Keratinocyte (primary cell): Measurements from ENCODE around the gene CTNNA2. TPM values are rescaled to one million over a fixed set of nuclear protein-coding genes. Genes with fewer than 3 reads are reported as not detected.

Experiments
- DNase-seq: peaks from one replicate; pipeline ENCODE4 v3.0.0-alpha.2; 2011; ENCODE audit warnings: low read depth, missing footprints, low spot score
- FAIRE-seq: peaks from 2 replicates; lab custom pipeline; 2011; peaks lifted over from hg19 to GRCh38; lab: Jason Lieb, UNC
- H2AFZ ChIP-seq: 2 replicates; pipeline ENCODE4 v1.6.0; 2012; ENCODE audit warnings: low read length, control low read depth, inconsistent platforms; ENCODE audit not compliant: control insufficient read depth
- H3K27ac ChIP-seq: 2 replicates; pipeline ENCODE4 v1.5.1; 2011; ENCODE audit warnings: low read length; ENCODE audit not compliant: control insufficient read depth, insufficient read depth
- H3K27me3 ChIP-seq: 3 replicates; pipeline ENCODE4 v1.6.0; 2011; ENCODE audit warnings: low read length; ENCODE audit not compliant: control insufficient read depth, insufficient read depth; ENCODE audit errors: extremely low read depth
- H3K36me3 ChIP-seq, 2 experiments: 2 replicates in 1 of 2; 3 replicates in 1 of 2; pipeline ENCODE4 v1.5.1; 2011; ENCODE audit warnings: low read length in 2 of 2, mild to moderate bottlenecking in 1 of 2; ENCODE audit not compliant: control insufficient read depth in 2 of 2, insufficient read depth in 2 of 2; ENCODE audit errors: extremely low read depth in 1 of 2
- H3K4me1 ChIP-seq: 3 replicates; pipeline ENCODE4 v1.5.1; 2011; ENCODE audit warnings: low read length; ENCODE audit not compliant: control insufficient read depth, insufficient read depth; ENCODE audit errors: extremely low read depth
- H3K4me2 ChIP-seq: 3 replicates; pipeline ENCODE4 v1.6.0; 2011; ENCODE audit warnings: low read depth, low read length; ENCODE audit not compliant: control insufficient read depth, insufficient read depth; ENCODE audit errors: extremely low read depth
- H3K4me3 ChIP-seq, 3 experiments: fragments of 200-600 bp in 1 of 3; sonication (generic) in 1 of 3; 2 replicates in 2 of 3; 3 replicates in 1 of 3; pipeline ENCODE4 v1.5.1; 2011 to 2016; ENCODE audit warnings: low read length in 3 of 3, mild to moderate bottlenecking in 3 of 3, control low read depth in 2 of 3, inconsistent platforms in 1 of 3, low read depth in 1 of 3, mixed read lengths in 1 of 3, mixed run types in 1 of 3, moderate library complexity in 1 of 3; ENCODE audit not compliant: control insufficient read depth in 2 of 3, insufficient read depth in 2 of 3; ENCODE audit errors: extremely low read depth in 1 of 3
- H3K79me2 ChIP-seq: 2 replicates; pipeline ENCODE4 v1.6.0; 2012; ENCODE audit warnings: low read length; ENCODE audit not compliant: control insufficient read depth, insufficient read depth
- H3K9ac ChIP-seq: 3 replicates; pipeline ENCODE4 v1.6.0; 2011; ENCODE audit warnings: low read length; ENCODE audit not compliant: control insufficient read depth, insufficient read depth; ENCODE audit errors: extremely low read depth
- H3K9me1 ChIP-seq: 3 replicates; pipeline ENCODE4 v1.6.0; 2011; ENCODE audit warnings: low read length; ENCODE audit not compliant: control insufficient read depth, insufficient read depth; ENCODE audit errors: extremely low read depth
- H3K9me3 ChIP-seq: 2 replicates; pipeline ENCODE4 v1.5.1; 2012; ENCODE audit warnings: low read depth, low read length; ENCODE audit not compliant: control insufficient read depth
- H4K20me1 ChIP-seq: 3 replicates; pipeline ENCODE4 v1.6.0; 2011; ENCODE audit warnings: low read length; ENCODE audit not compliant: control insufficient read depth, insufficient read depth; ENCODE audit errors: extremely low read depth
- EZH2 ChIP-seq: IDR thresholded peaks from one replicate; pipeline ENCODE4 v1.6.1; 2012; ENCODE audit warnings: inconsistent platforms, mild to moderate bottlenecking, low read length, moderate library complexity
- dilution Hi-C: fragments of 300-500 bp; cut with MboI; formaldehyde crosslinking; loops from one replicate; pipeline ENCODE4 v1.7.0; 2020; ENCODE audit warnings: low sequenced_read_pairs; ENCODE audit not compliant: extremely low pct_ligation_motif_present
- polyA plus RNA-seq, 5 experiments: library from polyadenylated mRNA; depleted of rRNA in 3 of 5; stranded (reverse) in 3 of 5; stranded (forward) in 1 of 5; unstranded in 1 of 5; fragments of >200 nt; gene quantifications; 1 replicate in 1 of 5; 2 replicates in 3 of 5; 3 replicates in 1 of 5; pipeline versions ENCODE4 v1.2.1 to v1.2.3, GENCODE V29; 2011 to 2012; ENCODE audit warnings: missing spikeins in 2 of 5, low read depth in 1 of 5, low replicate concordance in 1 of 5
- TF ChIP-seq, protein P1 (sequence below), 3 experiments: IDR thresholded peaks in 1 of 3; conservative IDR thresholded peaks in 1 of 3; optimal IDR thresholded peaks in 1 of 3; 2 replicates in 2 of 3; 3 replicates in 1 of 3; pipeline versions ENCODE3 to v1.5.1; 2011; ENCODE audit warnings: low read length in 3 of 3, mild to moderate bottlenecking in 3 of 3, moderate library complexity in 2 of 3, control low read depth in 1 of 3, inconsistent platforms in 1 of 3; ENCODE audit not compliant: insufficient read depth in 2 of 3; ENCODE audit errors: extremely low read depth in 1 of 3

The CTNNA2 gene
- polyA plus RNA-seq, 1 donor (not counting 4 experiments of a cell fraction or from before 2014, with no cell fraction given): not detected

DNA sequence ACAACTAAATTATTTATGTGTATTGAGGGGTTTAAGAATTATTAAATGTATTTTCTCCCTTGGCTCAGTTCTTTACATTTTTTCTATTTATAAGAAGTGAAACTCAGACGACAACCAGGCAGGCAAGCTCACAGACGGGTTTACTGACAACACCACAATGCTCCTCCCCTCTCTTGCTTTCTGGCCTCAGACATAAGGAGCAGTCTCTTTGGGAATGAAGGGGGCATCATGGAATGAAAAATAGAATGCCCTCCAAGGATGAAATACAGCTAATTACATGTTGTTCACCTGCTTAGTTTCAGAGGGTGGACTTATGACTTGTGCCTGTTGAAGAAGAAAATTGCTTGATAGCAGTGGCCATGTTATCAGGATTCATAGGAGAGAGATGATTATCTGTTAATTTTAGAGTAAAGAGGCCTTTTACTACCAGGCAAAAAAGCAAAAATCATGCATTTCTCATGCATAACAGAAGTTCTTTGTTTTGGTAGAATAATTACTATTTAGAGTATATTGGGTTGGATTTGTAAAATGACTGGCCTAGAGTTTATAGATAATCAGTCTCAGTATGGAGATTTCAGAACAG, 963.8 kb downstream of the CTNNA2 start:
- no peak for TF ChIP-seq EZH2
- TF ChIP-seq, protein P1, sequence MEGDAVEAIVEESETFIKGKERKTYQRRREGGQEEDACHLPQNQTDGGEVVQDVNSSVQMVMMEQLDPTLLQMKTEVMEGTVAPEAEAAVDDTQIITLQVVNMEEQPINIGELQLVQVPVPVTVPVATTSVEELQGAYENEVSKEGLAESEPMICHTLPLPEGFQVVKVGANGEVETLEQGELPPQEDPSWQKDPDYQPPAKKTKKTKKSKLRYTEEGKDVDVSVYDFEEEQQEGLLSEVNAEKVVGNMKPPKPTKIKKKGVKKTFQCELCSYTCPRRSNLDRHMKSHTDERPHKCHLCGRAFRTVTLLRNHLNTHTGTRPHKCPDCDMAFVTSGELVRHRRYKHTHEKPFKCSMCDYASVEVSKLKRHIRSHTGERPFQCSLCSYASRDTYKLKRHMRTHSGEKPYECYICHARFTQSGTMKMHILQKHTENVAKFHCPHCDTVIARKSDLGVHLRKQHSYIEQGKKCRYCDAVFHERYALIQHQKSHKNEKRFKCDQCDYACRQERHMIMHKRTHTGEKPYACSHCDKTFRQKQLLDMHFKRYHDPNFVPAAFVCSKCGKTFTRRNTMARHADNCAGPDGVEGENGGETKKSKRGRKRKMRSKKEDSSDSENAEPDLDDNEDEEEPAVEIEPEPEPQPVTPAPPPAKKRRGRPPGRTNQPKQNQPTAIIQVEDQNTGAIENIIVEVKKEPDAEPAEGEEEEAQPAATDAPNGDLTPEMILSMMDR (optimal IDR thresholded peaks at IDR 0.05 in 1 of 3, IDR thresholded peaks at IDR 0.05 in 1 of 3, conservative IDR thresholded peaks at IDR 0.05 in 1 of 3; ENCODE audit: extremely low read depth in 1 of 3, insufficient read depth in 2 of 3, low read length in 3 of 3): no peak
- no peak overlapping the region for H3K4me3 ChIP-seq
- no peaks in the 10 kb centered on the region for H3K36me3 ChIP-seq
- dilution Hi-C loops: no loop called here
- H3K9ac ChIP-seq: no peak overlapping the region
- H4K20me1 ChIP-seq: no peaks in the 10 kb centered on the region
- no peaks in the 10 kb centered on the region for H3K79me2 ChIP-seq
- no peaks in the 10 kb centered on the region for H3K27me3 ChIP-seq
- FAIRE-seq (no peak), DNase-seq (no peak)
- H3K4me1 ChIP-seq: no peaks in the 10 kb centered on the region
- no peak overlapping the region for H2AFZ ChIP-seq
- no peaks in the 10 kb centered on the region for H3K9me3 ChIP-seq
- no peak overlapping the region for H3K27ac ChIP-seq
- no peak overlapping the region for H3K4me2 ChIP-seq
- no peaks in the 10 kb centered on the region for H3K9me1 ChIP-seq

DNA sequence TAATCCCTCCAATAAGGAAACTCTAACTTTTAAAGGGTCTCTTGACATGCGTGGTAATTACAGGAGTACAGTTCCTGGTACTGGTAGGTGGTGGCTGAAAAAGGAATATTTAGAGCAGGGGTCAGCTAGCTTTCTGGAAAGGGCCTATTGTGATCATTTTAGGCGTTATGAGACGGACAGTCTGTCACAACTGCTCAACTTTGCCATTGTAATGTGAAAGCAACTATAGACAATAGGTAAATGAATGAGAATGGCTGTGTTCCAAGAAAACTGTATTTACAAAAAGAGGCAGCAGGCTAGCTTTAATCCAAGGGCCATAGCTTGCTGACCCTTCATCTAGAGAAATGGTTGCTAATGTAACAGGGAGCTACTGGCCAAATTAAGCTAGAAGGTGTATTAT, 969.4 kb downstream of the CTNNA2 start:
- dilution Hi-C loops: no loop called here
- Histone ChIP-seq H3K27me3 (no peaks in the 10 kb centered on the region), H3K27ac (no peak overlapping the region), H3K9me3 (no peaks in the 10 kb centered on the region), H3K9ac (no peak overlapping the region), H3K9me1 (no peaks in the 10 kb centered on the region), H3K36me3 (no peaks in the 10 kb centered on the region), H3K79me2 (no peaks in the 10 kb centered on the region), H3K4me3 (no peak overlapping the region), H4K20me1 (no peaks in the 10 kb centered on the region), H2AFZ (no peak overlapping the region), H3K4me1 (no peaks in the 10 kb centered on the region), H3K4me2 (no peak overlapping the region)
- TF ChIP-seq, protein P1 (optimal IDR thresholded peaks at IDR 0.05 in 1 of 3, IDR thresholded peaks at IDR 0.05 in 1 of 3, conservative IDR thresholded peaks at IDR 0.05 in 1 of 3; ENCODE audit: extremely low read depth in 1 of 3, insufficient read depth in 2 of 3, low read length in 3 of 3): no peak
- TF ChIP-seq EZH2: no peak
- DNase-seq (no peak), FAIRE-seq (no peak)
